ENCODE measurements around the gene NFU1.

The NFU1 gene

DNA sequence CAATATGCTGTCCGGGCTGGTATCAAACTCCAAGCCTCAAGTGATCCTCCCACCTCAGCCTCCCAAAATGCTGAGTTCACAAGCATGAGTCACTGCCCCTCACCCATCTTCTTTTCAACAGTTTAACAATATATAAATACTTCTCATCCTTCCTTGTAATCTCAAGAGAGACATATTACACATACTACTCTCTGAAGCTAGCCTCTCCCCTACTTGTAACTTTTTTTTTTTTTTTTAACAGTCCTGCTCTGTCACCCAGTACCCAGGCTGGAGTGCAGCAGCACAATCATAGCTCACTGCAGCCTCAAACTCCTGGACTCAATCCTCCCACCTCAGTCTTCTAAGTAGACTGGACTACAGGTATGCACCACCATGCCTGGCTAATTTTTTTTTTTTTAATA lies 55.9 kb downstream of the NFU1 start:
- WGBS, 2 donors (ENCODE audit: extremely low coverage in 2 of 2, insufficient read length in 2 of 2, insufficient replicate concordance in 1 of 2) = no CpG with 5 or more reads among the region's 1 CpG
- Histone ChIP-seq H4K8ac (ENCODE audit: low read depth, low read length) (no peak overlapping the region), H3K27me3 (ENCODE audit: control insufficient read depth in 3 of 3, insufficient read depth in 3 of 3, low read depth in 1 of 3, low read length in 3 of 3) (no peaks in the 10 kb centered on the region), H3K9me3 (replicated peaks in 1 of 2; ENCODE audit: control insufficient read depth in 2 of 2, insufficient read depth in 1 of 2, low read depth in 1 of 2, low read length in 2 of 2) (peaks cover 0 to 3% of the 10 kb centered on the region in 2 donors), H3K4me3 (ENCODE audit: low read length in 2 of 2) (no peak overlapping the region), H3K14ac (ENCODE audit: low read length) (no peak overlapping the region), H3K79me1 (ENCODE audit: low read depth, low read length) (peaks cover 3% of the 10 kb centered on the region), H3K23ac (ENCODE audit: low read depth, low read length, poor library complexity) (no peak overlapping the region), H2BK5ac (ENCODE audit: low read length) (no peak overlapping the region), H2BK15ac (ENCODE audit: low read length) (no peak overlapping the region), H3K4me1 (ENCODE audit: control insufficient read depth in 2 of 2, insufficient read depth in 1 of 2, low read depth in 1 of 2, low read length in 2 of 2) (peaks cover 0 to 8% of the 10 kb centered on the region in 2 donors), H3K36me3 (replicated peaks in 1 of 2; ENCODE audit: control insufficient read depth in 2 of 2, insufficient read depth in 2 of 2, low read length in 2 of 2) (peaks cover 0 to 14% of the 10 kb centered on the region in 2 donors), H3K4ac (ENCODE audit: low read length) (no peak overlapping the region), H2BK12ac (ENCODE audit: low read length) (no peak overlapping the region), H2BK120ac (ENCODE audit: low read depth, low read length) (no peak overlapping the region), H3K9ac (ENCODE audit: low read depth, low read length, poor library complexity) (no peak overlapping the region), H3K27ac (replicated peaks; ENCODE audit: low read length) (no peak overlapping the region), H2AFZ (ENCODE audit: low read length) (no peak overlapping the region), H3K18ac (ENCODE audit: low read length) (no peak overlapping the region), H2AK5ac (ENCODE audit: low read depth, low read length) (no peak overlapping the region), H4K91ac (ENCODE audit: low read depth, low read length, poor library complexity) (no peak overlapping the region), H3K4me2 (ENCODE audit: insufficient read depth, low read length, poor library complexity, severe bottlenecking) (no peak overlapping the region)
- DNase-seq (ENCODE audit: low spot score) = no peak

DNA sequence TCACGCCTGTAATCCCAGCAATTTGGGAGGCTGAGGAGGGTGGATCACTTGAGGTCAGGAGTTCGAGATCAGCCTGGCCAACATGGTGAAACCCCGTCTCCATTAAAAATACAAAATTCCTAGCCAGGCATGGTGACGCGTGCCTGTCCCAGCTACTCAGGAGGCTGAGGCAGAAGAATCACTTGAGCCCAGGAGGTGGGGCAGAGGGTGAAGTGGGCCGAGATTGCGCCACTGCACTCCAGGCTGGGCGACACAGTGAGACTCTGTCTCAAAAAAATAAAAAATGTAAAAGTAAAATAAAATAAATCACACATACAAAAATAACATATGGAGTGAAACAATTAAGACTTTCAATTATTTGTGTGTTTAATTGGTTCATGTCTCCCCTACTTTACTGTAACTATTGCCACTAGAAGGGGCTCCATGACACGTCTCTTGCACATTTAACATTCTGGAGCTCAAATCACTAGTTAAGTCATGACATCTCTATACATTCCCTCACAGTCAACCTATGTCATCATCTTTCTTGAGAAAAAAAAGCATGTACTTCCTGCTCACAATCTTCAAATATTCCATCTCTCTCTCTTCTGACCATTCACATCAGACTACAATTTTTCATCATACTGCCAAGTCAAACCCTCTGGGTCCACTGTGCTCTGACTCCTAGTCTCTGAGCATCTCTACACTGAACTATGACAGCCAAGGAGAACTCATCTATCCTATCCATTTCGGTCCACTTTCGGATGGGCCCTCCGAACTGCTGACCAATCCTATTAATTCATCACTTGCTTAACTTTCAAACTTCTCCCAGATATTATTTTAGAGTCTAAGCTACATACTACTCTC lies 56.9 kb downstream of the NFU1 start:
- no peak overlapping the region for H3K14ac ChIP-seq (ENCODE audit: low read length)

DNA sequence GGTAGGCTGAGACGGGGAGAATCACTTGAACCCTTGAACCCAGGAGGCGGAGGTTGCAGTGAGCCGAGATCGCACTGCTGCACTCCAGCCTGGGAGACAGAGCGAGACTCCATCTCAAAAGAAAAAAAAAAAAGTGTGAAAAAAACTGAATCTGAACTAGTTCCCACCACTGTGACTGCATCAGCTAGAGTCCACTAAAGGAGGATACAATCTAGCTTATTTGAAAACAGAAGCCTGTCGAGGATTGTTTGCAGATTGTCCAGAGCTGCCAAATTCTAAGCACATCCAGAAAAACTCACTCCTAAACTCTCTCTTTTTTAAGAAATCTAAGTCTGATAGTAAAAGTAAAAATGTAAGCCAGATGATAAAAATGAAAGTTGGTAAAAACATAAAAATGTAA lies 60.8 kb downstream of the NFU1 start:
- Histone ChIP-seq H3K4me2 (ENCODE audit: insufficient read depth, low read length, poor library complexity, severe bottlenecking) (no peak overlapping the region), H3K9ac (ENCODE audit: low read depth, low read length, poor library complexity) (no peak overlapping the region), H3K27ac (replicated peaks; ENCODE audit: low read length) (no peak overlapping the region), H2BK12ac (ENCODE audit: low read length) (no peak overlapping the region), H3K36me3 (replicated peaks in 1 of 2; ENCODE audit: control insufficient read depth in 2 of 2, insufficient read depth in 2 of 2, low read length in 2 of 2) (peaks cover 0 to 29% of the 10 kb centered on the region in 2 donors), H3K4me3 (ENCODE audit: low read length in 2 of 2) (no peak overlapping the region), H3K14ac (ENCODE audit: low read length) (no peak overlapping the region), H3K23ac (ENCODE audit: low read depth, low read length, poor library complexity) (no peak overlapping the region), H3K4me1 (ENCODE audit: control insufficient read depth in 2 of 2, insufficient read depth in 1 of 2, low read depth in 1 of 2, low read length in 2 of 2) (no peaks in the 10 kb centered on the region), H2BK120ac (ENCODE audit: low read depth, low read length) (no peak overlapping the region), H2AK5ac (ENCODE audit: low read depth, low read length) (no peak overlapping the region), H2AFZ (ENCODE audit: low read length) (no peak overlapping the region), H4K8ac (ENCODE audit: low read depth, low read length) (no peak overlapping the region), H2BK15ac (ENCODE audit: low read length) (no peak overlapping the region), H3K9me3 (replicated peaks in 1 of 2; ENCODE audit: control insufficient read depth in 2 of 2, insufficient read depth in 1 of 2, low read depth in 1 of 2, low read length in 2 of 2) (peaks cover 0 to 3% of the 10 kb centered on the region in 2 donors), H3K79me1 (ENCODE audit: low read depth, low read length) (peaks cover 3% of the 10 kb centered on the region), H3K18ac (ENCODE audit: low read length) (no peak overlapping the region), H4K91ac (ENCODE audit: low read depth, low read length, poor library complexity) (no peak overlapping the region), H2BK5ac (ENCODE audit: low read length) (no peak overlapping the region), H3K4ac (ENCODE audit: low read length) (no peak overlapping the region), H3K27me3 (ENCODE audit: control insufficient read depth in 3 of 3, insufficient read depth in 3 of 3, low read depth in 1 of 3, low read length in 3 of 3) (no peaks in the 10 kb centered on the region)
- DNase-seq (ENCODE audit: low spot score) = no peak
- no CpG with 5 or more reads among the region's 6 CpGs for WGBS, 2 donors (ENCODE audit: extremely low coverage in 2 of 2, insufficient read length in 2 of 2, insufficient replicate concordance in 1 of 2)

More for the DNA sequence above, 56.9 kb downstream of the NFU1 start:
- Histone ChIP-seq H3K4me1 (ENCODE audit: control insufficient read depth in 2 of 2, insufficient read depth in 1 of 2, low read depth in 1 of 2, low read length in 2 of 2) (no peaks in the 10 kb centered on the region), H2BK15ac (ENCODE audit: low read length) (no peak overlapping the region), H3K27ac (replicated peaks; ENCODE audit: low read length) (no peak overlapping the region), H4K91ac (ENCODE audit: low read depth, low read length, poor library complexity) (no peak overlapping the region), H2AFZ (ENCODE audit: low read length) (no peak overlapping the region), H3K23ac (ENCODE audit: low read depth, low read length, poor library complexity) (no peak overlapping the region), H2BK5ac (ENCODE audit: low read length) (no peak overlapping the region), H3K79me1 (ENCODE audit: low read depth, low read length) (peaks cover 3% of the 10 kb centered on the region), H3K4ac (ENCODE audit: low read length) (no peak overlapping the region), H3K36me3 (replicated peaks in 1 of 2; ENCODE audit: control insufficient read depth in 2 of 2, insufficient read depth in 2 of 2, low read length in 2 of 2) (peaks cover 0 to 14% of the 10 kb centered on the region in 2 donors), H4K8ac (ENCODE audit: low read depth, low read length) (no peak overlapping the region), H2AK5ac (ENCODE audit: low read depth, low read length) (no peak overlapping the region), H3K9me3 (replicated peaks in 1 of 2; ENCODE audit: control insufficient read depth in 2 of 2, insufficient read depth in 1 of 2, low read depth in 1 of 2, low read length in 2 of 2) (peaks cover 0 to 3% of the 10 kb centered on the region in 2 donors), H3K18ac (ENCODE audit: low read length) (no peak overlapping the region), H3K4me3 (ENCODE audit: low read length in 2 of 2) (no peak overlapping the region), H3K4me2 (ENCODE audit: insufficient read depth, low read length, poor library complexity, severe bottlenecking) (no peak overlapping the region), H3K27me3 (ENCODE audit: control insufficient read depth in 3 of 3, insufficient read depth in 3 of 3, low read depth in 1 of 3, low read length in 3 of 3) (no peaks in the 10 kb centered on the region), H2BK120ac (ENCODE audit: low read depth, low read length) (no peak overlapping the region), H3K9ac (ENCODE audit: low read depth, low read length, poor library complexity) (no peak overlapping the region), H2BK12ac (ENCODE audit: low read length) (no peak overlapping the region)
- WGBS, 2 donors (ENCODE audit: extremely low coverage in 2 of 2, insufficient read length in 2 of 2, insufficient replicate concordance in 1 of 2) = no CpG with 5 or more reads among the region's 12 CpGs
- no peak for DNase-seq (ENCODE audit: low spot score)

DNA sequence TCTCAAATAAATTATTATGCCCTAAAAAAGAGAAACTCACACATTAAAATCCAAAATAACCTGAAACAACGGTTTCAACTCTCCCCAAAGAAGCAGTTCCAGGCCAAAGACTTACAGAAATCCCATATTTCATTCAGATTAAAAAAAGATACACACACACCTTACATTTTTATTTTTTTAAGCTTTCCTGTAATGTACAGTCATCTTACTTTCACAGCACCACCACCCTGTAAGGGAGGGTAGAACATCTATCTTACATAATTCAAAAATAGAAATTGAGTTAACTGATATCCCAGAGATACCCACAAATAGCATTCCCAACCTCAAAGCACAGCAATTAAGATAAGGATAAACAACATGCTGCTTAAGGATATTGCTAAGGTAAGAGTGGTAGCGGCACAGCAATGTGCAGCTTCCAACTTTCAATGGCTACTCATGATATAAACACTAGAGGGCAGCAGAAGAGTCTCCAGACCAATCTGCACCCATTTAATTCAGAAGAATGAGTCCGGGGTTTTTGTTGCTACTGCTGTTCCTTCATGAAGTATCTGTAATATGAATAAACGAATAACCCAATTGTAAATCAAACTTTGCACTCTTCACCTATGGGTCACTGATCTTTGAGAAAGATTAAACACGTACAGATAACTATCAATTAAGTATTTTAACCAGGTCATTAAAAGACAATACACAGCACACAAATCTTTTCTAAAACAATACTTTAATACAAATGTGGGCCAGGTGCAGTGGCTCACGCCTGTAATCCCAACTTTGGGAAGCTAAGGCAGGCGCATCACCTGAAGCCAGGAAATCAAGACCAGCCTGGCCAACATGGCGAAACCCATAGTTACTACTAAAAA lies 61.5 kb downstream of the NFU1 start:
- Histone ChIP-seq H3K4me1 (ENCODE audit: control insufficient read depth in 2 of 2, insufficient read depth in 1 of 2, low read depth in 1 of 2, low read length in 2 of 2) (no peaks in the 10 kb centered on the region), H2AK5ac (ENCODE audit: low read depth, low read length) (no peak overlapping the region), H2BK15ac (ENCODE audit: low read length) (no peak overlapping the region), H2AFZ (ENCODE audit: low read length) (no peak overlapping the region), H3K36me3 (replicated peaks in 1 of 2; ENCODE audit: control insufficient read depth in 2 of 2, insufficient read depth in 2 of 2, low read length in 2 of 2) (peaks cover under 1 to 30% of the 10 kb centered on the region in 2 donors), H3K18ac (ENCODE audit: low read length) (no peak overlapping the region), H3K9me3 (replicated peaks in 1 of 2; ENCODE audit: control insufficient read depth in 2 of 2, insufficient read depth in 1 of 2, low read depth in 1 of 2, low read length in 2 of 2) (peaks cover 0 to 3% of the 10 kb centered on the region in 2 donors), H3K9ac (ENCODE audit: low read depth, low read length, poor library complexity) (no peak overlapping the region), H3K4me2 (ENCODE audit: insufficient read depth, low read length, poor library complexity, severe bottlenecking) (no peak overlapping the region), H3K14ac (ENCODE audit: low read length) (no peak overlapping the region), H4K8ac (ENCODE audit: low read depth, low read length) (no peak overlapping the region), H3K4ac (ENCODE audit: low read length) (no peak overlapping the region), H2BK5ac (ENCODE audit: low read length) (no peak overlapping the region), H3K27ac (replicated peaks; ENCODE audit: low read length) (no peak overlapping the region), H2BK12ac (ENCODE audit: low read length) (no peak overlapping the region), H3K23ac (ENCODE audit: low read depth, low read length, poor library complexity) (no peak overlapping the region), H3K27me3 (ENCODE audit: control insufficient read depth in 3 of 3, insufficient read depth in 3 of 3, low read depth in 1 of 3, low read length in 3 of 3) (no peaks in the 10 kb centered on the region), H4K91ac (ENCODE audit: low read depth, low read length, poor library complexity) (no peak overlapping the region), H3K4me3 (ENCODE audit: low read length in 2 of 2) (no peak overlapping the region), H2BK120ac (ENCODE audit: low read depth, low read length) (no peak overlapping the region), H3K79me1 (ENCODE audit: low read depth, low read length) (peaks cover 3% of the 10 kb centered on the region)
- no peak for DNase-seq (ENCODE audit: low spot score)
- WGBS, 2 donors (ENCODE audit: extremely low coverage in 2 of 2, insufficient read length in 2 of 2, insufficient replicate concordance in 1 of 2) = no CpG with 5 or more reads among the region's 8 CpGs

All from neuronal stem cell (in vitro differentiated cells).